Loucy (cell line): ENCODE results near the gene MAP7.

ENCODE experiments used
- H2AFZ ChIP-seq: fragments of 200-600 bp; sonication (generic); 2 replicates; pipeline ENCODE4 v1.6.0; 2016; ENCODE audit warnings: antibody characterized with exemption, mild to moderate bottlenecking, low read length, moderate library complexity
- H3F3A ChIP-seq: fragments of 200-600 bp; 2 replicates; pipeline ENCODE4 v1.6.0; 2016; ENCODE audit warnings: antibody characterized with exemption, low read depth, mild to moderate bottlenecking
- H3K27me3 ChIP-seq: fragments of 200-600 bp; sonication (generic); 2 replicates; pipeline ENCODE4 v1.6.1; 2014; ENCODE audit warnings: low read length, mild to moderate bottlenecking; ENCODE audit not compliant: insufficient read depth, poor library complexity, severe bottlenecking
- H3K36me3 ChIP-seq: fragments of 200-600 bp; sonication (generic); 2 replicates; pipeline ENCODE4 v1.6.1; 2016; ENCODE audit warnings: low read length; ENCODE audit not compliant: insufficient read depth
- H3K4me1 ChIP-seq: fragments of 200-600 bp; sonication (generic); 2 replicates; pipeline ENCODE4 v1.5.1; 2014; ENCODE audit warnings: low read length, mild to moderate bottlenecking; ENCODE audit not compliant: insufficient read depth, poor library complexity, severe bottlenecking
- H3K4me2 ChIP-seq: fragments of 200-600 bp; sonication (generic); 2 replicates; pipeline ENCODE4 v1.6.0; 2014; ENCODE audit warnings: antibody characterized with exemption, low read length, low read depth, mild to moderate bottlenecking; ENCODE audit not compliant: poor library complexity, severe bottlenecking
- H3K4me3 ChIP-seq: fragments of 200-600 bp; sonication (generic); 2 replicates; pipeline ENCODE4 v1.5.1; 2014; ENCODE audit warnings: low read length, mild to moderate bottlenecking, mixed read lengths; ENCODE audit not compliant: poor library complexity, severe bottlenecking
- H3K79me2 ChIP-seq: fragments of 200-600 bp; sonication (generic); 2 replicates; pipeline ENCODE4 v1.6.1; 2014; ENCODE audit warnings: low read length; ENCODE audit not compliant: insufficient read depth
- H3K9ac ChIP-seq: fragments of 200-600 bp; sonication (generic); 2 replicates; pipeline ENCODE4 v1.6.0; 2014; ENCODE audit warnings: mild to moderate bottlenecking, low read depth, low read length, moderate library complexity; ENCODE audit not compliant: poor library complexity, severe bottlenecking
- H3K9me2 ChIP-seq: fragments of 200-600 bp; sonication (generic); replicated peaks from 2 replicates; pipeline ENCODE4 v1.6.1; 2016; ENCODE audit warnings: low read depth, low read length, mixed read lengths
- H3K9me3 ChIP-seq: fragments of 200-600 bp; sonication (generic); 2 replicates; pipeline ENCODE4 v1.6.1; 2014; ENCODE audit warnings: mild to moderate bottlenecking, antibody characterized with exemption, low read length, low read depth; ENCODE audit not compliant: insufficient read depth
- H4K20me1 ChIP-seq: fragments of 200-600 bp; sonication (generic); 2 replicates; pipeline ENCODE4 v1.6.0; 2014; ENCODE audit warnings: antibody characterized with exemption, low read length, mild to moderate bottlenecking; ENCODE audit not compliant: insufficient read depth, poor library complexity, severe bottlenecking
- CTCF ChIP-seq: fragments of 200-600 bp; sonication (generic); conservative IDR thresholded peaks from 2 replicates; pipeline ENCODE4 v1.5.1; 2014; ENCODE audit warnings: mild to moderate bottlenecking, antibody characterized with exemption, low read length
- EZH2phosphoT487 ChIP-seq: fragments of 200-600 bp; IDR thresholded peaks from 2 replicates; pipeline ENCODE4 v1.6.1; 2018; ENCODE audit warnings: antibody characterized with exemption, mild to moderate bottlenecking, moderate library complexity, borderline replicate concordance

The MAP7 gene

GRCh38 chr6:136550045-136550329 lies 235 bp downstream of the MAP7 start:
- H4K20me1 ChIP-seq, result no peaks in the 10 kb centered on the region

DNA sequence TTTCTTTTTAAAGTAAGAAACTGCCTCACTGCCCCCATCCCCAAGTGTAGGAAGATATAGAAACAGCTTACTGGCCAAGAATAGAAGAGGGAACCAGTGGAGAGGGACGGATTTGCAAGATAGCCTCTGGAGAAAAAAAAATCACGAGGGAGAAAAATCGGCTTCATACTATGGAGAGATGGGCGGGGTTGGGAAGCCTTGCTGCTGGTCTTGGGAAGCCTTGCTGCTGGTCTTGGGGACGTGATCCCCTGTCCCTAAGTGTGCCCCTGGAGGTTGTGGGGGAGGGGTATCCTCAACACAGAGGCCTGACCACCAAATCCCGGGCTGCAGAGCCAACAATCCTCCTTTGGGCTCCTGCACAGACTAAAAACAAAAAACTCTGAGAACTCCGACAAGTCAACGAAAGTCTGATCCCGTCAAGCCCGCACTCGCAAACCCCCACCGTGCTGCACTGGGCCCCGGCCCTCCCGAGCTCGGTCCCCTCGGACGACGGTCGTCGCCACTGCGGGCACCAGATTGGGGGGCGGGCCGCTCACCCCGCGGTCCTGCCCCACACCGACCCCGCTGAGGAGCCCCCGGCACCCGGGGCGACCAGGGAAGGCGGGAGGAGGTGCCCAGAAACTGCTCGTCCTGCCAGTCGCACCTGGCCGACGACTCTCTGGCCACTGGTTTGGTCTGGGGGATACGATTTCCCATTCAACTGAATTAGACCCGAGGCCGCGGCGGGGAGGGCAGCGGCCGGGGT lies 750 bp downstream of the MAP7 start:
- Histone ChIP-seq H3K4me1 (no peaks in the 10 kb centered on the region), H4K20me1 (no peaks in the 10 kb centered on the region), H3K9me2 (no peaks in the 10 kb centered on the region), H3K4me3 (no peak overlapping the region), H3K36me3 (no peaks in the 10 kb centered on the region), H3K9me3 (no peaks in the 10 kb centered on the region), H3K27me3 (peaks cover 34% of the 10 kb centered on the region), H3K79me2 (no peaks in the 10 kb centered on the region), H3K9ac (no peak overlapping the region), H3K4me2 (no peak overlapping the region), H3F3A (no peaks in the 10 kb centered on the region), H2AFZ (no peak overlapping the region)
- TF ChIP-seq EZH2phosphoT487, result no peak
- no peak for TF ChIP-seq CTCF

More at GRCh38 chr6:136550045-136550329, 235 bp downstream of the MAP7 start:
- Histone ChIP-seq H2AFZ (no peak overlapping the region), H3K9me3 (no peaks in the 10 kb centered on the region), H3K4me2 (no peak overlapping the region), H3K4me1 (no peaks in the 10 kb centered on the region), H3K4me3 (no peak overlapping the region), H3K36me3 (no peaks in the 10 kb centered on the region), H3F3A (no peaks in the 10 kb centered on the region), H3K9me2 (no peaks in the 10 kb centered on the region), H3K79me2 (no peaks in the 10 kb centered on the region), H3K9ac (no peak overlapping the region), H3K27me3 (peaks cover 36% of the 10 kb centered on the region)
- TF ChIP-seq CTCF (no peak), EZH2phosphoT487 (no peak)

GRCh38 chr6:136548582-136549299 lies 1.5 kb downstream of the MAP7 start:
- H2AFZ ChIP-seq, result no peak overlapping the region
- H3K79me2 ChIP-seq, result no peaks in the 10 kb centered on the region

More at GRCh38 chr6:136548582-136549299, 1.5 kb downstream of the MAP7 start:
- H3K27me3 ChIP-seq, result peaks cover 28% of the 10 kb centered on the region
- no peaks in the 10 kb centered on the region for H3K4me1 ChIP-seq
- H3F3A ChIP-seq, result no peaks in the 10 kb centered on the region
- TF ChIP-seq EZH2phosphoT487, result no peak
- TF ChIP-seq CTCF, result no peak
- H4K20me1 ChIP-seq, result no peaks in the 10 kb centered on the region
- no peak overlapping the region for H3K4me3 ChIP-seq
- H3K36me3 ChIP-seq, result no peaks in the 10 kb centered on the region
- H3K4me2 ChIP-seq, result no peak overlapping the region
- H3K9ac ChIP-seq, result no peak overlapping the region
- H3K9me2 ChIP-seq, result no peaks in the 10 kb centered on the region
- no peaks in the 10 kb centered on the region for H3K9me3 ChIP-seq
